DMS53 treated with DMSO at 0.1 percent for 48 hours (cell line): ENCODE data around the gene TMEM126B.
"Not testable (repeated sequence)": the region's sequence is repeated elsewhere in the genome, so short reads cannot be mapped to it uniquely, and the experiment has no call there.

Source experiments
- DNase-seq: peaks from one replicate; lab custom pipeline; 2025; ENCODE audit not compliant: unreplicated experiment; lab: John Stamatoyannopoulos, UW

Gene TMEM126B

DNA sequence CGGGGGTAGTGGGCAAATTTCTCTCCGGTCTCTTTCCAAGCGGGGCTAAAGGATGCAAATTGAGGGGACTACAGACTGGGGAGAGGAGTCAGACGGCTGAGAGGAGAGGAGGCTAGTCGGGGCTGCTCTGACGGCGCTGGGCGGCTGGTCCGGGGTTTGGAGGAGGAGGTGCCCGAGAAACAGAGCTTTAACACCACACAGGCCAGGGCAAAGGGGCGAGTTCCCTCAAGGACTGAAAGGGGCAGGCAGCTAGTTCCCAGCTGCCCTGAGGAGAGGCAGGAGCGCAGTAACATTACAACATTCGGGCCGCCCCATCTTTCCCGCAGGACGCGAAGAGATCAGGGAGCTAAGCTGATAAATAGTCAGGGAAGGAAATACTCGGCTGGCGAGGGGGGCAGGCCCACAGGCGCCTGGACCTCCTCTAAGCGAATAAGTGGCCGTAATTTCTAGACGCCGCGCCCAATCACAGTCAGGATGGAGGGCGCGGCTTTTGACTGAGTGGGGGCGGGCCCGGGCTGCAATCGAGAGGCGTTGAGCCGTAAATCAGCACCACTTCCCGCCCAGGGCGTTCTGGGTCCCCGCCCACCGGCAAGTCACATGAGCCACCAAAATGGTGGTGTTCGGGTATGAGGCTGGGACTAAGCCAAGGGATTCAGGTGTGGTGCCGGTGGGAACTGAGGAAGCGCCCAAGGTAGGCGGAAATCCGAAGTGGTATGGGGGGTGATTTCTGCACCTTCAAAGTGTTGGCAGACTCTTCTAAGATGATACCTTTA lies at the start of gene TMEM126B:
TSS of gene TMEM126B (plus strand) at position 596 of the 773 bp plus-strand sequence. CDS start at position 611, 15 bp downstream.
- peak; percentile 100 for DNase-seq

DNA sequence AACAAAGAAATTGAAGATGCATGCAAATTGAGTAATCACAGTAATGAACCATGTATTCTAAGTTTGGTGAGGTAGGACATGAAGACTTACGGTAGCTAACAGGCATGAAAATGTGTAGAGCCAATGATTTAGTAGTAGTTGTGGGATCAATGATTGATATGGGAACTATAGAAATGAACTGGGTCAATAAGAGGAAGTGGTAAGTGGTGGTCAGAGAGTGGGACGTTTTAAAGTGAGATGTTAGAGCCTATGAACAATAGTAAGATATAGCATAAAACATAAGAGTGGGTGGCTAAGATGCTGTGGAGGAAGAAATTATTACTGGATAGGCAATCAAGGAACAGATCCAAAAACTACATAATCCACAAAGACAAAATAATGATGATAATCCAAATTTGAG lies 46.3 kb upstream of the TMEM126B start:
- no peak for DNase-seq

DNA sequence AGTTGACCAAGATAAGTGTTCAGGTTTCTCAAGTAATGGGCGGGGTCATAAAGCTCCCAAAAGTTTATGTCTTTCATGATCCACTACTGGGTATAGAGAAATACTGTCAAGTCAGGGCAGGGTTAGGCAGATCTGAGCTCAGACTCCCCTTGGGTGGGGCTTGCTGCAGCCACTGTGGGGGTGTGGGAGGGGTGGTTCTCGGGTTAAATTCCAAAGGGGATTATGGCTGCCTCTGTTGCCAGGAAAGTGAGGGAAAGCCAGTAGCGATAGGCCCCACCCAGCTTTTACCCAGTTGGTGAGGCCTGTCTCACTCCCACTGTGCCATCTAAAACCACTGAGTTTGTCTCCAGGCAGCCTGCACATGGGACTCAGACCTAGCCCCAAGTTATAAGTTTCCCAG lies 39.0 kb upstream of the TMEM126B start:
- no peak for DNase-seq

DNA sequence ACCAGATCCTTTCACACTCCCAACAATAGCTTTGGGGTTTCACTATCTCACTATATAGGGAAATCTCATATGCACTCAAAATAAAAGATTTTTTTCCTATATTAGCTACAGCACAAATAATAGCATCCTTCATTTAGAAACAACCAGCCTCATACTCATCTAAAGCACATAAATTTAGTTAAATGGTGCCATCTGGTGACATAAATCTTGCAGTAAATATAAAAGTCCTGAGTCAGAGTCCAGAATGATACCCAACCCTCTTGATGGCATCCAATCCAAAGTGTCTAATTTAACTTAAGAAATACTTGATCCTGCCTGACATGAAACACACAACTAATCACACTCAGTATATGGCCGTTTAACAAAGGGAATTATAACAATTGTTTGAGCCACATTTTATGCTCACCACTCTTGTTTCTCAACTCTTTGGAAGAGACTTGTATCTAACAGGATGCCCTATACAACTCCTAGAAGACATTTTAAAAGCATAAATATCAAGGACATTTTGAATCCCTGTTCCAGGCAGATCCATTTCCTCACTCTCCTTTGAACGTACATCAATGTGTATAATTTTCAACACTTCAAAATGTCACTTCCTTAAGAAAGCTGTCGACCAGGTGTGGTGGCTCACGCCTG lies 37.4 kb upstream of the TMEM126B start:
- DNase-seq, result peak; percentile 92

DNA sequence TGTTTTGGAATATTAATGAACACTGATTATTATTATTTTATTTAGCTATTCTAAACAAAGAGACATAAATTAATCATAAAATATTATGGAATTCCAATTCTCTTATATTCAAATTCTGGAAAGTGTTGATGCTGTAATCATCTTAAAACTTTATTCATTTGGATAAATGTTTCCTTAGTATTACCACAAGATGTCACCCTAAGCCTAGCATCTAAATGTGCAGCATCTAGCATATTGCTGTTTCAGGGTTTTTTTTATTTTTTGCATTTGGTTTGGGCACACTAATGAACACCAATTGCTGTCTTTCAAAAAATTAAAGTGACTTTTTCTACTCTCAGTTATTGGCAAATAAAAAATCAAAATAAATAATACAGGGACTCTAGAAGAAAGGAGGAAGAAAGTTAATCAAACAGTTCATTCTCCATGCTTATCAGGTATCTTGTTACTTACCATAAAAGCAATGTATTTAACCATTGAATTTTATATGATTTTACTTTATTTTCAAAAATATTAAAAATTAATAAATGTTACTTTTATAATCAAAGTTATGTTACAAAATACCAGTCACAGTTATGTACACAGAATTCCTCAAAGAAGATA lies 33.0 kb upstream of the TMEM126B start:
- peak; percentile 74 for DNase-seq

DNA sequence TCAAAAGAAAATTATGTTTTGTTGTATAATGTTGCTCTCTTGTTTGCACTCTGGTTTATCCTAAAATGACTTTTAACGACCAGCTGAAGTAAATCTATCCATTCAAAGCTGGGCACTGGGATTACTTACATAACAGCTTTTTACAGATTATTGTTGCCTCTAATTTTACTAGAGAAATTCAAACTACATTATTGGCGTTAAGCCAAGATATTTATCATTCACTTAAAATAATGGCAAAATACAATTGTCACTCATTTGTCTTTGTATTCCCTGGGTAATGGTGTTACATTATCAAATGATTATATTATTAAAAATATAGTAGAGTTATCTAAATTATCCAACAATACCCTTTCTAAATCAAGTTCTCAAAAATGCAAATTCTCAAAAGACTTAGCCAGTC lies 31.5 kb upstream of the TMEM126B start:
- no peak for DNase-seq

DNA sequence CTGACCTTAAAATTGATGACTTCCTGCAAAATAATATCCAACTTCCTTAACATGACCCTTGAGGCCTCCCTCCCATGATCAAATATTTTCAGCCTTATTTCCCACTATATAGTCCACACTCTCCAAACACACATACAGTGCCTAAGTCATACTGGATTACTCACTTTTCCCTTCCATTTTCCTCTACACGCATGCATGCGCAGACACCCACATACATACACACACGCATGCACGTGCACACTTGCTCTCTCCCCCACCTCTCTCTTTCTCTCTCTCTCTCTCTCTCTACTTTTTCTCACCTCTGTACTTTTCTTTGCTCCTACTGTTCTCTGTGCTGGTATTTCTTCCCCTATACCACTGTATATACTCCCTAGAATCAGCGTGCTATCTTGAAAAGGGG lies 29.3 kb upstream of the TMEM126B start:
- no peak for DNase-seq

DNA sequence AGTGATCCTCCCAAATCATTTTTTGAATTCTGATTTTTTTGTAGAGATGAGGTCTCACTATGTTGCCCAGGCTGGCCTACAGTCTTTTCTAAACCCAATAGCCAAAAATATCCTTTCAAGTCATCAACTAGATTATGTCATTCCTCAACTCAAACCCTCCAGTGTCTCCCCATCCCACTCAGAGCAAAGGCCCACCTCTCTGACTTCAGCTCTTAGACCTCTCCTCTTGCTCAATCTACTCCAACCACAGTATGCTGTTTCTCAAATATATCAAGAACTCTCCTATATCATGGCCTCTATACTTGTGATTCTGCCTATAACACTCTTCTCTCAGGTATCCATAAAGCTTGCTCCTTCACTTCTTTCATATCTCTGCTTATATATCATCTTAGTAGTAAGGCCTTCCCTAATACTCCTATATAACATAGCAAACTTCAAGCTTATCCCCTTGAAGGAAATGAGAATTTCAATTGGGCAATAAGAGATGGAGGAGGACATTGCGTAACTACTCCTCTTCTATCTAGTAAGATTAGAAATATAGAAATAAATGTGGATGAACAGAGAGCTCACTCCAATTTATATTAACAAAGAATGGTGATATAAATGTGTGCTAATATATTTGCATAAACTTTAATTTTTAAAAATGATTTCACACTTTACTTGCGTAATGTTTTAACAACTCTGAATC lies 25.7 kb upstream of the TMEM126B start:
- DNase-seq, result no peak

DNA sequence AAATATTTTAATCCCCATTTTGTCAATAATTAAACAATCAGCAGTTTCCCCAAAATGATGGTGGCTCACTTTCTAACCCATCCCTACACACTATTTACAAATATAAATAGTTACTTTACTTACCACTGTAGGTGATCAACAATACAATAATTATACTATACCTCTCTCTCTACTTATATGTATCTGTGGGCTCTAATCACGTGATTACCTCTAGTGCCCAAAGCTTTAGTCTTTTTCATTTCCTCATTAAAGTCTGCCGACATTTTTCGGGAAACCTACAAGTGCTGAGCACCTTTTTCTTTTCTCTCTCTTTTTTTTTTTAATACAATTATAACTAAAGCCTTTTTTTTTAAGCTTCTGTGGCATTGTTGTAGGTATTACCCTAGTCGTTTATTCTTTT lies 25.2 kb upstream of the TMEM126B start:
- no peak for DNase-seq

DNA sequence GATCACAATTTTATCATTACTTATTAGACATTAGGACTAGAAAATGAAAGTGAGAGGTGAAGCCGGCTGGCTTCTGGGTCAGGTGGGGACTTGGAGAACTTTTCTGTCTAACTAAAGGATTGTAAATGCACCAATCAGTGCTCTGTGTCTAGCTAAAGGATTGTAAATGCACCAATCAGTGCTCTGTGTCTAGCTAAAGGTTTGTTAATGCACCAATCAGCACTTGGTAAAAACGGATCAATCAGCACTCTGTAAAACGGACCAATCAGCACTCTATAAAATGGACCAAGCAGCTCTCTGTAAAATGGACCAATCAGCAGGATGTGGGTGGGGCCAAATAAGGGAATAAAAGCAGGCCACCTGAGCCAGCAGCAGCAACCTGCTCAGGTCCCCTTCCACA lies 22.2 kb upstream of the TMEM126B start:
- DNase-seq, result not testable (repeated sequence)

DNA sequence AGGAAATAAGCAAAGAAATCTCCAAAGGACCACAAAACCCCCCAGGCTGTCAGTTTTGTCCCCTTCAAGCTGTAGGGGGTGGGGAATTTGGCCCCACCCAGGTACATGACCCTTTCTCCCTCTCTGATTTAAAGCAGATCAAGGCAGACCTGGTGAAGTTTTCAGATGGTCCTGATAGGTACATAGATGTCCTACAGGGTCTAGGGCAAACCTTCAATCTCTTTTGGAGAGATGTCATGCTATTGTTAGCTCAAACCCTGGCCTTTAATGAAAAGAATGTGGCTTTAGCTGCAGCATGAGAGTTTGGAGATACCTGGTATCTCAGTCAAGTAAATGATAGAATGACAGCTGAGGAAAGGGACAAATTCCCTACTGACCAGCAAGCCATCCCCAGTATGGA lies 19.8 kb upstream of the TMEM126B start:
- DNase-seq, result not testable (repeated sequence)

DNA sequence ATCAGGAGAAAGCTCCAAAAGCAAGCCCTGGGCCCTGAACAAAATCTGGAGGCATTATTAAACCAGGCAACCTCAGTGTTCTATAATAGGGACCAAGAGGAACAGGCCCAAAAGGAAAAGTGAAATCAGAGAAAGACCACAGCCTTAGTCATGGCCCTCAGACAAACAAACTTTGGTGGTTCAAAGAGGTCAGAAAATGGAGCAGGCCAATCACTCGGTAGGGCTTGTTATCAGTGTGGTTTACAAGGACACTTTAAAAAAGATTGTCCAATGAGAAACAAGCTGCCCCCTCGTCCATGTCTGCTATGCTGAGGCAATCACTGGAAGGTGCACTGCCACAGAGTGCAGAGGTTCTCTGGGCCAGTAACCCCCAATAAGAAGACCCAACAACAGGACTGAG lies 19.1 kb upstream of the TMEM126B start:
- not testable (repeated sequence) for DNase-seq

DNA sequence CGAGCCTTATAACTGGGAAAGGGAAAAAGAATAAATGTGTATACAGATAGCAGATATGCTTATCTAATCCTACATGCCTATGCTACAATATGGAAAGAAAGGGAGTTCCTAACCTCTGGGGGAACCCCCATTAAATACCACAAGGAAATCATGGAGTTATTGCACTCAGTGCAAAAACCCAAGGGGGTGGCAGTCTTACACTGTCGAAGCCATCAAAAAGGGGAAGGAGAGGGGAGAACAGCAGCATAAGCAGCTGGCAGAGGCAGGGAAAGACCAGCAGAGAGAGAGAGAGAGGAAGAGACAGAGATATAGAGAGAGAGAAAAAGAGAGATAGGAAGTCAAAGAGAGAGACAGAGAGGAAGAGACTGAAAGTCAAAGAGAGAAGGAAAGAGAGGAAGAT lies 16.8 kb upstream of the TMEM126B start:
- DNase-seq, result not testable (repeated sequence)

DNA sequence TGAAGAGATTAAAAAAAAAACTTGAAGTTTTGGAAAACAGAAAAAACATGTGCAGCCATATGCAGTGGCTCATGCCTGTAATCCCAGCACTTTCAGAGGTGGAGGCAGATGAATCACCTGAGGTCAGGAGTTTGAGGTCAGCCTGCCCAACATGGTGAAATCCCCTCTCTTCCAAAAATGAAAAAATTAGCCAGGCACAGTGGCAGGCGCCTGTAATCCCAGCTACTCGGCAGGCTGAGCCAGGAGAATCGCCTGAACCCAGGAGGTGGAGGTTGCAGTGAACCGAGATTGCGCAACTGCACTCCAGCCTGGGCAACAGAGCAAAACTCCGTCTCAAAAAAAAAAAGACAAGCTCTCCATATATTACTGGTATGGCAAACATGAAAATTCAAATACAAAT lies 8.9 kb upstream of the TMEM126B start:
- DNase-seq, result no peak

DNA sequence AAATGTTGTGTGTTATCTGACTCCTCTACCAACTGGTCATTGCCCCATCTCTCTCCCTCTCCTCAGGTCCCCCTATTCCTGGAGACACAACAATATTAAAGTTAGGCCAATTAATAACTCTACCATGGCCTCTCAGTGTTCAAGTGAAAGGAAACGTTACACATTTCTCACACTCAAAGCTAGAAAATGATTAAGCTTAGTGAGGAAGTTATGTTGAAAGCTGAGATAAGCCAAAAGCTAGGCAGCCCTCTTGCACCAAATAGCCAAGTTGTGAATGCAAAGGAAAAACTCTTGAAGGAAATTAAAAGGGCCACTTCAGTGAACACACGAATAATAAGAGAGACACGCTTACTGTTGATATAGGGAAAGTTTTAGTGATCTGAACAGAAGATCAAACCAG lies 8.1 kb upstream of the TMEM126B start:
- DNase-seq, result no peak

DNA sequence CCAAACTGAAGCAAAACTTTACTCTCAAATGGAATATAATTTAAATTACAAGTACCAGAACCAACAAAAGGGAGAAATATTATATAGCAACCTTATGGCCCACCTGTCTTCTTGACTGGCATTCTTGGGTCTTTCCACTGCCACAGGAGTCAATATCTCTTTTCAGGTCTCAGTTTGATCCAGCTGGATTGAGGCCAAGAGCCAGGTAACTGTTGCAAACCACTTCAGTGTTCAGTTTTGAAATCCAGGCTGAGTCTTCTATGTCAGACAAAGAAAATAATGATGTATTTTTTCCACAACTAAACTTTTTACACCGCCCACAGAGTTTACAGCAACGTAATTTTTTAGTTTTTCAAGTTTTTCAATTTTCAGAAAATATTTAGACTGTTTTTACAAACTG lies 1.9 kb upstream of the TMEM126B start:
- no peak for DNase-seq

DNA sequence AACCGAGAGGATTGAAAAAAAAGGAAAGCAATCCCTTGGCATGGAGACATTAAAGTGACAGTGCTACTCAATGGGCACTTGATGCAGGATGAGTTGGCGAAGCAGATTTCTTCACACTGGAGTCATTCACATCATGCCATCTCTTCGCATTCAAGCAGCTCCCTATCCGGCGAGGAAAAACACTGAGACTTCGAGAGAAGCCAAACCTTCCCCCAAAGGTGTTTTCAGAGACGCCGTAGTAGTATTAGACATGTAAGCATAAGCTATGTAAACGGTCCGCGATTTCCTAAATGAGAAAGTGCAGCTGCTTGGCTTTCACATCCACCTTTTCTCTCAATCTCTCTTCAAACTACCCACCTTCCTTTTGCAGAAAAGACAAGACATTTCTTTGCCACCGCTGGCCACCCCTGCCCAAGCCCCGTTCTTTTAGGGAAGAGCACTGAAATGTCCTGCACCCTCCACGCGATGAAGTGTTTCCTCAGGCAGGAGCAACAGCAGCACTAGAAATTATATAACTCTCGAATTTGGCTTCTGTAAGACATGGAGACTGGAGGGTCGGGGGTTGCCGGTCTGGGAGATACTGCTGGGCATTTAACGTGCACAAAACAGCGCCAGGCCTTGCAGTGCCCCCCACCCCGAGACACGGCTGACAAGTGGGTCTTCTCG lies 928 bp upstream of the TMEM126B start, which contains the start of gene DLG2:
TSS of gene DLG2 (minus strand) at position 13 of the 666 bp plus-strand sequence.
- peak; percentile 67 for DNase-seq

DNA sequence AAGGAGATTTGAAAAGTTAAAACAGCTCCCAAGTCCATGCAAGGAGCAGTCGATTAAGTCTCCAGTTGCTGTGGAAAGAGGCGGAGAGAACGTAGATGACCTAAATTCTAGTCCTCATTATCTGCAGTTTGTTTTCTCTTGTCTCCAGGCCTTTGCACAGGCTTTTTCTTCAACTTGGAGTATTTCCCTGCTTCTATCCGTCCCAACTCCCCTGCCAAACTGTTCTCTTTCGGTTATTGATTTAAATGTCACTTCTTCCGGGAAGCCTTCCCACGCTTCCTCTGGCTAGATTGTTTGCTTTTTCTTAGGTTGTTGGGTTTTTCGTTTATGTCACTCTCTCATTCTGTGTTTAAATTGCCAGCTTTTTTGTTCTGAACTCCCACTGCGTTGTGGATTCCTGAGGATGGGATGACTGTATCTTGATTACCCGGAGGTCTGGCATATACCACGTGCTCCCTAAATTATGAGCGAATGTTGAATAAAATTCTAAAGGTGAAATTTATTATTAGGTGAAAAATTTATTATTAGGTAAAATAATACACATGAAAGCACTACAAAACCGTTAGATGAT lies 463 bp downstream of the TMEM126B start:
- DNase-seq, result no peak

DNA sequence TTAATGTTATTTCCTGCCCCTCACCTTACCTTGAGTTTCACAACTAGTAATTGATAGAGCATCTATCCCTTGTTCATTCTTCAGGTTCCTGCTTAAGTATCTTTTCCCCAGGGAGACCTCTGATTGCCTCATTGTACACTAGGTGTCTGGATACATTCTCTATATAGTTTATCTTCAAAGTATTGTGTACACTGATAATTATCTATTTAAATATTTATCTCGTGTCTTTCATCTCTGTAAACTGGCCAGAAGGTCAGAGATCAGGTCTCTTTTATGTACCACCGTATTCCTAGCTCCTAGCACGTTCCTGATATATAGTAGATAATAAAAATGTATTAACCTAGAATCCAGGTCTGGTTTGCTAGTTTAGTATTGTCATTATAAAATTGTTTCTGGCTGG lies 6.4 kb downstream of the TMEM126B start:
- DNase-seq, result no peak

DNA sequence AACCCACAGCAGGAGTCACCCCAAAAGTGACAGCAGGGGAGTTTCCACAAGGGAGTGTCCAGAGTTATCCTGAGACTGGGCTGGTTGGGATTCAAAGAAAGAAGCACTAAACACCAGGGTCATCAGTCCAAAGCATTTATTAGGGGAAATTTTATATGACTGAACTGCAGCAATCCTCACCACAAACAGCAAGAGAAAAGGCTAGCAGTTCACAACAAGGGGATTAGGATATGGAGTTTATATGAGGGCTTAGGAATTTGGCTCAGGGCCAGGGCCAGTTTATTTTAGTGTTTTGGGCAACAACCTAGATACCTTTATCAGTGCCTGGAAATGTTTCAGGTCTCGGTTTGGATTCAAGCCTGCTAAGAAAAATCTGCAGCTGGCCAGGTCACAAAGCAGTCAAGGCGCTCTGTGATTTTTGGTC lies 14.8 kb downstream of the TMEM126B start:
- DNase-seq, result no peak

DNA sequence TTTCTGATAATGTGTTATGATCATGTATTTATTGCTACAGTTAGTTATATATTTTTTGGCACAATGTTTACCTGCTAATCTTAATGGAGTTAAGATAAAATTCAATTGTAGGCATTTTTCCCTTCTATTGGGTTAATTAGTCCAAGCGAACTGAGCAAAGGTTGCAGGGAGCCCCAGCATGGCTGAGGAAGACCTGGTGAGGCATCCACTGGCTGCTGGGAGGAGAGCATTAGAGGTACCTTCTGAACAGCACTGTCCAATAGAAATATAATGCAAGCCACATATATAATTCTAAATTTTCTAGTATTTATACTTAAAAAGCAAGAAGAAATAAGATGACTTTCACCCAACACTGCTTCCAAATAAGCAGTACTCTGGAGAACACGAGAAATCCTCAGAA lies 18.7 kb downstream of the TMEM126B start:
- DNase-seq, result no peak
